Vagina (tissue), 2 donors: ENCODE results near the gene MAL.

Experiments
- POLR2A ChIP-seq, 2 donors: fragments of 450-650 bp; IDR thresholded peaks; one replicate each; pipeline ENCODE4 v1.6.1; 2017; ENCODE audit warnings: antibody characterized with exemption in 2 of 2, mild to moderate bottlenecking in 2 of 2, moderate library complexity in 2 of 2
- POLR2AphosphoS5 ChIP-seq, 2 donors: sonication (generic); formaldehyde crosslinking; IDR thresholded peaks; one replicate each; pipeline ENCODE4 v1.9.0; 2017; ENCODE audit warnings: antibody characterized with exemption in 2 of 2, mild to moderate bottlenecking in 2 of 2, low read depth in 1 of 2; ENCODE audit not compliant: insufficient read depth in 1 of 2
- TF ChIP-seq, protein P1 (sequence below), 3 experiments: fragments of 450-650 bp in 2 of 3; fragments of 200-600 bp in 1 of 3; sonication (generic) in 1 of 3; IDR thresholded peaks; one replicate each; pipeline ENCODE4 v1.5.1; 2017 to 2019; ENCODE audit warnings: antibody characterized with exemption in 3 of 3, mild to moderate bottlenecking in 2 of 3, moderate library complexity in 2 of 3

DNA sequence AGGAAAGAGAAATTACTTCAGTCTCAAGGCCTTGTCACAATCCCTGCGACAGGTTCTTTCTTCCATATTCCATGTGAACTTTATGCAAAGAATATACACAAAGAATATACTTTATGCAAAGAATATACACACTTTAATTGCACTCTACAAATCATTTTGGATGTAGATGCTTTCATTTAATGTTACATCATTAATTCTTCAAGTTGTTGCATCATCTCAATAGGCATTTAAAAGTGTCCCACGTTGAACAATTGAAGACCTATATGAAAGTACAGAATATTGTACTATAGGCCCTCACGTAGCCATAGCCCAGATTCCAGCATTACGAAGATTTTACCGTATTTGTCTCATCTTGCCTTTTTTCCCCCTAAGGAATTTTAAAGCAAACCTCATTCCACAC, 33.1 kb upstream of the MAL start:
- TF ChIP-seq, protein P1, sequence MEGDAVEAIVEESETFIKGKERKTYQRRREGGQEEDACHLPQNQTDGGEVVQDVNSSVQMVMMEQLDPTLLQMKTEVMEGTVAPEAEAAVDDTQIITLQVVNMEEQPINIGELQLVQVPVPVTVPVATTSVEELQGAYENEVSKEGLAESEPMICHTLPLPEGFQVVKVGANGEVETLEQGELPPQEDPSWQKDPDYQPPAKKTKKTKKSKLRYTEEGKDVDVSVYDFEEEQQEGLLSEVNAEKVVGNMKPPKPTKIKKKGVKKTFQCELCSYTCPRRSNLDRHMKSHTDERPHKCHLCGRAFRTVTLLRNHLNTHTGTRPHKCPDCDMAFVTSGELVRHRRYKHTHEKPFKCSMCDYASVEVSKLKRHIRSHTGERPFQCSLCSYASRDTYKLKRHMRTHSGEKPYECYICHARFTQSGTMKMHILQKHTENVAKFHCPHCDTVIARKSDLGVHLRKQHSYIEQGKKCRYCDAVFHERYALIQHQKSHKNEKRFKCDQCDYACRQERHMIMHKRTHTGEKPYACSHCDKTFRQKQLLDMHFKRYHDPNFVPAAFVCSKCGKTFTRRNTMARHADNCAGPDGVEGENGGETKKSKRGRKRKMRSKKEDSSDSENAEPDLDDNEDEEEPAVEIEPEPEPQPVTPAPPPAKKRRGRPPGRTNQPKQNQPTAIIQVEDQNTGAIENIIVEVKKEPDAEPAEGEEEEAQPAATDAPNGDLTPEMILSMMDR (IDR thresholded peaks at IDR 0.05) = no peak
- TF ChIP-seq POLR2A (IDR thresholded peaks at IDR 0.05) (no peak), POLR2AphosphoS5 (IDR thresholded peaks at IDR 0.05; ENCODE audit: insufficient read depth in 1 of 2, low read depth in 1 of 2) (no peak)
